Testis (tissue), 3 donors: ENCODE data around the gene SOX8. TPM values are rescaled to one million over a fixed set of nuclear protein-coding genes. Genes with fewer than 3 reads are reported as not detected.

Experiments
- DNase-seq: peaks from one replicate; pipeline ENCODE4 v3.0.0-alpha.2; 2019
- H3K27ac ChIP-seq, 2 donors: fragments of 200-600 bp; sonication (generic); one replicate each; pipeline ENCODE4 v1.5.1; 2019
- H3K27me3 ChIP-seq: fragments of 200-600 bp; sonication (generic); one replicate; pipeline ENCODE4 v1.5.1; 2019
- H3K36me3 ChIP-seq: fragments of 200-600 bp; sonication (generic); one replicate; pipeline ENCODE4 v1.5.1; 2017; ENCODE audit warnings: low read depth; ENCODE audit errors: missing control alignments
- H3K4me1 ChIP-seq: fragments of 200-600 bp; sonication (generic); one replicate; pipeline ENCODE4 v1.5.1; 2019
- H3K4me3 ChIP-seq, 2 donors: fragments of 200-600 bp; sonication (generic); one replicate each; pipeline ENCODE4 v1.5.1; 2017 to 2019
- H3K9me3 ChIP-seq: fragments of 200-600 bp; sonication (generic); one replicate; pipeline ENCODE4 v1.5.1; 2017
- POLR2A ChIP-seq: fragments of 450-650 bp; IDR thresholded peaks from one replicate; pipeline ENCODE4 v1.6.1; 2017; ENCODE audit warnings: antibody characterized with exemption, mild to moderate bottlenecking, moderate library complexity
- WGBS, 2 donors: methylation state at CpG; one replicate each; pipeline ENCODE4 v1.1.5; 2018; 5-methylcytosine and 5-hydroxymethylcytosine counted together
- intact Hi-C: fragments of 100-400 bp; cut with DNase I; formaldehyde crosslinking; loops from one replicate; pipeline ENCODE4 v1.15.1; 2023; ENCODE audit warnings: low total_unique reads
- polyA plus RNA-seq: library from polyadenylated mRNA; stranded (reverse); fragments of 350-450 nt; fragmentation: Illumina TruSeq; extraction: RNeasy Lipid Tissue Mini Kit (QIAGEN cat#74804); gene quantifications from one replicate; pipeline ENCODE4 v1.2.3, GENCODE V29; 2014; ENCODE audit warnings: low read depth, low replicate concordance; ENCODE audit not compliant: insufficient read depth
- total RNA-seq, 2 donors: library from RNA; depleted of rRNA; stranded (reverse); fragments of >200 nt; gene quantifications; one replicate each; pipeline ENCODE4 v1.2.3, GENCODE V29; 2016
- TF ChIP-seq, protein P1 (sequence below), 3 experiments: fragments of 450-650 bp in 2 of 3; fragments of 200-600 bp in 1 of 3; sonication (generic) in 1 of 3; IDR thresholded peaks; one replicate each; pipeline ENCODE4 v1.5.1; 2016 to 2019; ENCODE audit warnings: antibody characterized with exemption in 3 of 3, mild to moderate bottlenecking in 2 of 3, moderate library complexity in 1 of 3

Gene SOX8
- total and polyA plus RNA-seq, 3 donors from 2014 or later = 4.3 to 19.6 (median 11.2) TPM

DNA sequence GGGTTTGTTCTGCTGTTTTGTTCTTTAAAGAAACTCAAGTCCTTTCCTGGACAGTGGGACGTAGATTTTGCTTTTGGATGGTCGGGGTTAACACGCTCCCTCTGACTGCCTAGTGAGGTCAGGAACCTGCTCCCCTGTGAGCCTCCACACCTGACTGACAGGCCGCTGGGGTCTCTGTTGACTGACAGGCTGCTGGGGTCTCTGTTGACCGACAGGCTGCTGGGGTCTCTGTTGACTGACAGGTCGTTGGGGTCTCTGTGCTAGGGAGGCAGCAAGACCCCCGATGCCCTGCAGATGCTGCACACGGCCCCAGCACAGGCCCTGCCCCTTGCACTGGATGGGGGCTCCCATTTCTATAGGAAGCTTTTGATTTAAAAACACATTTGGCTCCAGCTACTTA, 44.3 kb upstream of the SOX8 start:
- TF ChIP-seq, protein P1, sequence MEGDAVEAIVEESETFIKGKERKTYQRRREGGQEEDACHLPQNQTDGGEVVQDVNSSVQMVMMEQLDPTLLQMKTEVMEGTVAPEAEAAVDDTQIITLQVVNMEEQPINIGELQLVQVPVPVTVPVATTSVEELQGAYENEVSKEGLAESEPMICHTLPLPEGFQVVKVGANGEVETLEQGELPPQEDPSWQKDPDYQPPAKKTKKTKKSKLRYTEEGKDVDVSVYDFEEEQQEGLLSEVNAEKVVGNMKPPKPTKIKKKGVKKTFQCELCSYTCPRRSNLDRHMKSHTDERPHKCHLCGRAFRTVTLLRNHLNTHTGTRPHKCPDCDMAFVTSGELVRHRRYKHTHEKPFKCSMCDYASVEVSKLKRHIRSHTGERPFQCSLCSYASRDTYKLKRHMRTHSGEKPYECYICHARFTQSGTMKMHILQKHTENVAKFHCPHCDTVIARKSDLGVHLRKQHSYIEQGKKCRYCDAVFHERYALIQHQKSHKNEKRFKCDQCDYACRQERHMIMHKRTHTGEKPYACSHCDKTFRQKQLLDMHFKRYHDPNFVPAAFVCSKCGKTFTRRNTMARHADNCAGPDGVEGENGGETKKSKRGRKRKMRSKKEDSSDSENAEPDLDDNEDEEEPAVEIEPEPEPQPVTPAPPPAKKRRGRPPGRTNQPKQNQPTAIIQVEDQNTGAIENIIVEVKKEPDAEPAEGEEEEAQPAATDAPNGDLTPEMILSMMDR (IDR thresholded peaks at IDR 0.05) = no peak
- no peak for TF ChIP-seq POLR2A
- Histone ChIP-seq H3K27ac (no peak overlapping the region), H3K36me3 (no peaks in the 10 kb centered on the region), H3K4me3 (no peak overlapping the region), H3K27me3 (no peaks in the 10 kb centered on the region), H3K4me1 (no peaks in the 10 kb centered on the region), H3K9me3 (no peaks in the 10 kb centered on the region)
- intact Hi-C loops = no loop called here
- 81 to 96% methylated on average over 6 to 8 of the region's 8 CpGs for WGBS, 2 donors
- DNase-seq = no peak

DNA sequence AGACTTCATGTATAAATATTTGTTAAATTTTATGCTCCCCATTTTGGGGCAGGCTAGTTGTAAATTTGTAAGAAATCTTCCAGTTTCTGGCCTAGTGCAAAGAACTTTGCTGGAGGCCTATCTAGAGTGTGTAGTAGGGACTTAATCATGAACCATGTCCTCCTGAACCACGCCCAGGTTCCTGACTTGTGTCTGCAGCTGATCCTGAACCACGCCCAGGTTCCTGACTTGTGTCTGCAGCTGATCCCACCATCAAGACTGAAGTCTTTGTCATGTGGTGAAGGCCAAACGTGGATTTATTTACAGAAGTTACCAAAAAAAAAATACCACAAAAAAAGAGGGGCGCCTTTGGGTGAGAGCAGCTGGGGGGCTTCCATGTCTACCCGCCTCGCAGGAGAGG, 43.8 kb upstream of the SOX8 start:
- H3K4me1 ChIP-seq = no peaks in the 10 kb centered on the region
- H3K27me3 ChIP-seq = no peaks in the 10 kb centered on the region
- WGBS, 2 donors = 92% methylated on average over 6 of the region's 6 CpGs
- H3K27ac ChIP-seq = no peak overlapping the region
- intact Hi-C loops = no loop called here
- no peaks in the 10 kb centered on the region for H3K36me3 ChIP-seq
- H3K4me3 ChIP-seq = no peak overlapping the region
- DNase-seq = no peak
- H3K9me3 ChIP-seq = no peaks in the 10 kb centered on the region
- TF ChIP-seq POLR2A = no peak
- TF ChIP-seq, protein P1 (IDR thresholded peaks at IDR 0.05) = no peak

DNA sequence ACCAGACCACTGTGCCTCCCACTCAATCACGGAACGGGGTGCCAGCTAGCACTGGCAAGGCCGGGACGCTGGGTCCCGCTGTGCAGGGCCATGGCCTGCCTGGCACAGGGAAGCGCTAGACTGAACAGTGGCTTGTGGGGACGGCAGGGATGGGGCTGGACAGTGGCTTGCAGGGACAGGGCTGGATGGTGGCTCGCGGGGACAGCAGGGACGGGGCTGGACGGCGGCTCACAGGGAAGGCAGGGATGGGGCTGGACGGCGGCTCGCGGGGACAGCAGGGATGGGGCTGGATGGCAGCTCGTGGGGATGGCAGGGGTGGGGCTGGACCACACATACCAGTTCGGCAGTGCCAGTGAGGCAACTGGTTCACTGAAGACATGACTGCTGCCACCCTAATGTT, 43.4 kb upstream of the SOX8 start:
- H3K27ac ChIP-seq = no peak overlapping the region
- no peak for TF ChIP-seq POLR2A
- TF ChIP-seq, protein P1 (IDR thresholded peaks at IDR 0.05) = no peak
- H3K4me3 ChIP-seq = no peak overlapping the region
- no peaks in the 10 kb centered on the region for H3K4me1 ChIP-seq
- no peaks in the 10 kb centered on the region for H3K9me3 ChIP-seq
- 91 to 93% methylated on average over 15 to 18 of the region's 18 CpGs for WGBS, 2 donors
- intact Hi-C loops = no loop called here
- no peak for DNase-seq
- no peaks in the 10 kb centered on the region for H3K36me3 ChIP-seq
- H3K27me3 ChIP-seq = no peaks in the 10 kb centered on the region

DNA sequence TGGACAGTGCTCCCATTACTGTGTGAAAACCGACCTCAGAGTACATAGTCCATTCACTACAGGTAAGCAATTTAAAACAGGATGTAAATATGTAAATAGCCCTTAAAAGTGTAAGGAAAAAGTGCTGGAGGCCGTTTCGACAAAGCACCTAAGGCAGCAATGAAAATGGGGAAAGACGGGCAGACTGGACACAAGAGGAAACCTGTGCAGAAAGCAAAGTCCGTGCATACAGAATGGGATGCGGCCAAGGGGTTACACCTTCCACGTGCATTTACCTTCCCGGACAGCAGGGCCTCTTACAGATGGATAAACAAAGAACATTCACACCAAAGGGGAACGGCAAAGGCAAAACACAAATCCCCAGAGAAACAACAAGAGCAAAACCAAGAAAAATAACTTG, 42.8 kb upstream of the SOX8 start:
- H3K9me3 ChIP-seq = no peaks in the 10 kb centered on the region
- H3K27ac ChIP-seq = no peak overlapping the region
- no peak for TF ChIP-seq POLR2A
- TF ChIP-seq, protein P1 (IDR thresholded peaks at IDR 0.05) = no peak
- H3K27me3 ChIP-seq = no peaks in the 10 kb centered on the region
- intact Hi-C loops = no loop called here
- H3K4me1 ChIP-seq = no peaks in the 10 kb centered on the region
- H3K4me3 ChIP-seq = no peak overlapping the region
- H3K36me3 ChIP-seq = no peaks in the 10 kb centered on the region
- 77 to 84% methylated on average over 9 of the region's 9 CpGs for WGBS, 2 donors
- no peak for DNase-seq

DNA sequence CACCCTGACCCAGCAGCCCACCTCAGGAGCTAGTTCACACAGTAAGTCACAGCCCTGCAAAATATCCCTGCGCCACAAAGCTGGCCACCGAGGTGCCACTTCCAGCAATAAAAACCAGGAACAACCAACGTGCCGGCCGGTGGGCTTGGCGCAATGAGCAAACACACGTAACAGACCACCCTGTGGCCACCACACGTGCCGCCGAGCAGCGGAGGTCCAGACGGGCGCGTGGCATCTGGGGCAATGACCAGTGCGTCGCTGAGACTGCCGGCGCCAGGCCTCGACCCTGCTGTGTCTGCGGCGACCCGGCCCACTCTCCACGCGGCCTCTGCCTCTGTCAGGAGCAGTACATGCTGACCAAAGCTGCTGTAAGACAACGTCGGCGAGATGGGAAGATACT, 42.3 kb upstream of the SOX8 start:
- intact Hi-C loops = no loop called here
- Histone ChIP-seq H3K27me3 (no peaks in the 10 kb centered on the region), H3K9me3 (no peaks in the 10 kb centered on the region), H3K36me3 (no peaks in the 10 kb centered on the region), H3K4me1 (no peaks in the 10 kb centered on the region), H3K27ac (no peak overlapping the region), H3K4me3 (no peak overlapping the region)
- WGBS, 2 donors = 96 to 100% methylated on average over 9 to 27 of the region's 27 CpGs
- DNase-seq = no peak
- TF ChIP-seq, protein P1 (IDR thresholded peaks at IDR 0.05) = no peak
- no peak for TF ChIP-seq POLR2A
